Sigmoid colon (tissue), 4 donors: ENCODE measurements around the gene WDFY2.

Experiments used
- CTCF ChIP-seq, 4 experiments: fragments of 450-650 bp in 3 of 4; fragments of 200-600 bp in 1 of 4; IDR thresholded peaks; one replicate each; pipeline ENCODE4 v1.5.1; 2016 to 2019; ENCODE audit warnings: antibody characterized with exemption in 4 of 4, mild to moderate bottlenecking in 3 of 4, moderate library complexity in 2 of 4
- EP300 ChIP-seq, 4 donors: sonication (generic); formaldehyde crosslinking; IDR thresholded peaks; one replicate each; pipeline ENCODE4 v1.6.1; 2017; ENCODE audit warnings: antibody characterized with exemption in 4 of 4
- POLR2A ChIP-seq, 2 donors: fragments of 450-650 bp; IDR thresholded peaks; one replicate each; pipeline ENCODE4 v1.6.1; 2016; ENCODE audit warnings: antibody characterized with exemption in 2 of 2, mild to moderate bottlenecking in 2 of 2, moderate library complexity in 2 of 2
- POLR2AphosphoS5 ChIP-seq, 4 donors: sonication (generic); formaldehyde crosslinking; IDR thresholded peaks; one replicate each; pipeline ENCODE4 v1.6.1; 2017; ENCODE audit warnings: antibody characterized with exemption in 4 of 4

GRCh38 chr13:51674276-51674675 lies 90.0 kb downstream of the WDFY2 start:
- TF ChIP-seq EP300 (IDR thresholded peaks at IDR 0.05) (no peak), CTCF (IDR thresholded peaks at IDR 0.05) (no peak), POLR2A (IDR thresholded peaks at IDR 0.05) (no peak), POLR2AphosphoS5 (IDR thresholded peaks at IDR 0.05) (no peak)
